RPMI7951 (cell line): ENCODE results near the gene SEMA5B. TPM values are rescaled to one million over a fixed set of nuclear protein-coding genes. Genes with fewer than 3 reads are reported as not detected.

Experiments
- DNase-seq: peaks from one replicate; pipeline ENCODE4 v3.0.0-alpha.2; 2012; ENCODE audit warnings: low read depth
- total RNA-seq: library from RNA; depleted of rRNA; stranded (reverse); fragments of >200 nt; shearing (Covaris generic); gene quantifications from 2 replicates; pipeline ENCODE4 v1.2.3, GENCODE V29; 2014

SEMA5B gene
- total RNA-seq, 1 experiment from 2014 or later: not detected

GRCh38 chr3:123025642-123026521 lies 1.7 kb downstream of the SEMA5B start:
- no peak for DNase-seq

- no peak for DNase-seq
Measured at GRCh38 chr3:123024056-123024455, 3.5 kb downstream of the SEMA5B start.

- no peak for DNase-seq
Measured at GRCh38 chr3:123021996-123022510, 5.5 kb downstream of the SEMA5B start.

GRCh38 chr3:123021388-123021787 lies 6.2 kb downstream of the SEMA5B start:
- DNase-seq: no peak

GRCh38 chr3:123020709-123021108 lies 6.9 kb downstream of the SEMA5B start:
- no peak for DNase-seq

GRCh38 chr3:123019591-123019990 lies 8.0 kb downstream of the SEMA5B start:
- DNase-seq: no peak

GRCh38 chr3:123019161-123019560 lies 8.4 kb downstream of the SEMA5B start:
- no peak for DNase-seq

- DNase-seq: no peak
Measured at GRCh38 chr3:123018683-123019082, 8.9 kb downstream of the SEMA5B start.

- DNase-seq: no peak
Measured at GRCh38 chr3:123015596-123015995, 12.0 kb downstream of the SEMA5B start.

GRCh38 chr3:123013876-123014275 lies 13.7 kb downstream of the SEMA5B start:
- no peak for DNase-seq

GRCh38 chr3:123012652-123013051 lies 14.9 kb downstream of the SEMA5B start:
- no peak for DNase-seq

GRCh38 chr3:123011447-123011846 lies 16.1 kb downstream of the SEMA5B start:
- no peak for DNase-seq

- DNase-seq: no peak
Measured at GRCh38 chr3:123008840-123009239, 18.7 kb downstream of the SEMA5B start.

- no peak for DNase-seq
Measured at GRCh38 chr3:123006609-123007008, 21.0 kb downstream of the SEMA5B start.

- no peak for DNase-seq
Measured at GRCh38 chr3:123005291-123005690, 22.3 kb downstream of the SEMA5B start.

GRCh38 chr3:123004201-123004918 lies 23.2 kb downstream of the SEMA5B start:
- DNase-seq: no peak

GRCh38 chr3:123002749-123003497 lies 24.6 kb downstream of the SEMA5B start:
- DNase-seq: no peak

GRCh38 chr3:123002100-123002748 lies 25.3 kb downstream of the SEMA5B start:
- DNase-seq: no peak

- no peak for DNase-seq
Measured at GRCh38 chr3:122998856-122999255, 28.7 kb downstream of the SEMA5B start.

GRCh38 chr3:122998206-122998605 lies 29.4 kb downstream of the SEMA5B start:
- DNase-seq: no peak

- DNase-seq: no peak
Measured at GRCh38 chr3:122996038-122996580, 31.5 kb downstream of the SEMA5B start.
